HCT116 (cell line): ENCODE data around the gene MAST4.

ENCODE experiments used
- CEBPB ChIP-seq: IDR thresholded peaks from 2 replicates; pipeline ENCODE4 v1.6.1; 2012; ENCODE audit warnings: low read depth
- CTCF ChIP-seq, 3 experiments: fragments of 200-600 bp in 1 of 3; sonication (generic) in 1 of 3; IDR thresholded peaks in 2 of 3; conservative IDR thresholded peaks in 1 of 3; 2 replicates each; pipeline ENCODE4 v1.5.1; 2012 to 2017; ENCODE audit warnings: low read depth in 2 of 3, low read length in 2 of 3, antibody characterized with exemption in 1 of 3, borderline replicate concordance in 1 of 3, control low read depth in 1 of 3, mild to moderate bottlenecking in 1 of 3, mixed read lengths in 1 of 3, mixed run types in 1 of 3, moderate library complexity in 1 of 3; ENCODE audit not compliant: insufficient read depth in 1 of 3
- EZH2 ChIP-seq: fragments of 200-600 bp; sonication (generic); IDR thresholded peaks from 2 replicates; pipeline ENCODE4 v1.6.1; 2017; ENCODE audit warnings: antibody characterized with exemption, mixed run types
- POLR2A ChIP-seq: IDR thresholded peaks from 2 replicates; pipeline ENCODE4 v1.7.0; 2011; ENCODE audit warnings: borderline replicate concordance; ENCODE audit not compliant: insufficient read depth, insufficient read length; ENCODE audit errors: extremely low read depth
- TCF7L2 ChIP-seq: IDR thresholded peaks from 2 replicates; pipeline ENCODE4 v1.7.0; 2011; ENCODE audit warnings: borderline replicate concordance, inconsistent platforms; ENCODE audit not compliant: insufficient read depth, insufficient read length; ENCODE audit errors: extremely low read depth
- YY1 ChIP-seq: IDR thresholded peaks from 2 replicates; pipeline ENCODE4 v1.6.1; 2011; ENCODE audit warnings: low read length, low read depth, moderate library complexity, mild to moderate bottlenecking; ENCODE audit not compliant: insufficient replicate concordance; ENCODE audit errors: extremely low read depth

DNA sequence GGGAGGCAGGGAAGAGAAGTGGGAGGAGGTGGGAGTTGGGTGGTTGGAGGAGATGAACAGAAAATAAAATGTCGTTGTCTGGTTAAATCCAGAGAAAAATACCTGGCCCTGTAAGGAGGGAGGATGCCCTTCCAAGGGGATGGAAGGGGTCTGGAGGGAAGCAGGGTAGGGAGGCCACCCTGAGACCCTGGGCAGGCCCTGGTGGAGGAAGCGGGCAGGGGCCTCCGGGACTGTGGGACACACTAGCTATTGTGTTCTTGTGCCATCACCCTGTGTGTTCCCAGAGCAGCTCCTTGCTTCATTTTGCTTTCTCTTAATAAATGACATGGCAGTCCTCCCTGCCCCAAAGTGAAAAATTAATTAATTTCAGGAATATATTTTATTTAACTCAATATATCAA, 612.2 kb downstream of the MAST4 start:
- no peak for TF ChIP-seq CTCF (IDR thresholded peaks at IDR 0.05 in 2 of 3, conservative IDR thresholded peaks at IDR 0.05 in 1 of 3; ENCODE audit: borderline replicate concordance in 1 of 3, insufficient read depth in 1 of 3, low read depth in 2 of 3, low read length in 2 of 3)
- TF ChIP-seq POLR2A: no peak
- TF ChIP-seq TCF7L2: no peak
- TF ChIP-seq EZH2: no peak
- no peak for TF ChIP-seq YY1
- TF ChIP-seq CEBPB: no peak
